Activated CD4-positive, alpha-beta memory T cell treated with anti-CD3 and anti-CD28 coated beads, Interleukin-2, amount 10 ng/mL, durations not matched to agents 7 days and 5 days (primary cell): Measurements from ENCODE around the gene AGA. TPM values are rescaled to one million over a fixed set of nuclear protein-coding genes. Genes with fewer than 3 reads are reported as not detected.

Source experiments
- CTCF ChIA-PET: fragments of 350-600 bp; sonication (Branson Sonifier 250); formaldehyde crosslinking; loops from one replicate; lab custom pipeline; 2021; ENCODE audit warnings: antibody characterized with exemption, inconsistent platforms; lab: Charles Lee
- POLR2A ChIA-PET: fragments of 350-600 bp; sonication (Branson Sonifier 250); formaldehyde crosslinking; loops from one replicate; lab custom pipeline; 2021; ENCODE audit warnings: antibody characterized with exemption; lab: Charles Lee
- DNase-seq: peaks from one replicate; pipeline ENCODE4 v3.0.0-alpha.2; 2020
- H3K27ac Mint-ChIP-seq: one replicate; pipeline ENCODE4 v1.8.0; 2021; ENCODE audit warnings: mild to moderate bottlenecking, mixed read lengths
- H3K27me3 Mint-ChIP-seq: one replicate; pipeline ENCODE4 v1.8.0; 2021; ENCODE audit warnings: mixed read lengths
- H3K36me3 Mint-ChIP-seq: one replicate; pipeline ENCODE4 v1.8.0; 2021; ENCODE audit warnings: low read depth, mixed read lengths
- H3K4me1 Mint-ChIP-seq: one replicate; pipeline ENCODE4 v1.8.0; 2021; ENCODE audit warnings: mixed read lengths
- H3K4me3 Mint-ChIP-seq: one replicate; pipeline ENCODE4 v1.8.0; 2021; ENCODE audit warnings: mild to moderate bottlenecking, mixed read lengths
- H3K9me3 Mint-ChIP-seq: one replicate; pipeline ENCODE4 v1.8.0; 2021; ENCODE audit warnings: mixed read lengths
- total RNA-seq, 2 experiments: library from RNA; stranded (reverse); gene quantifications; one replicate each; pipeline ENCODE4 v1.2.3, GENCODE V29; 2021

Gene AGA
- total RNA-seq, 2 experiments from 2014 or later, result 21.5 to 23.6 TPM

DNA sequence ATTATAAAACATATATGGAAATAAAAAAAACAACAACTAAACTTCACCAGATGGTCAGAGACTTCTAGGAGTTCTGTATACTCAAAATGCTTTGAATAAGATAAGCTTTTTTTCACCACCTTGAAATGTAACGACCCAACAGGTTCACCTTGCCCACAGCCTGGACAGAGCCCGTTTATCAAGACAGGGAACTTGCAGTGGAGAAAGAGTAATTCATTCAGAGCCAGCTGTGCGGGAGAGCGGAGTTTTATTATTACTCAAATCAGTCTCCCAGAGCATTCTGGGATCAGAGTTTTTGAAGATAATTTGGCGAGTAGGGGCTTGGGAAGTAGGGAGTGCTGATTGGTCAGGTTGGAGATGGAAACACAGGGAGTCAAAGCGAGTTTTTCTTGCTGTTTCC, 38.5 kb downstream of the AGA start:
- no peak overlapping the region for H3K4me3 Mint-ChIP-seq
- H3K4me1 Mint-ChIP-seq, result peaks cover 49% of the 10 kb centered on the region
- POLR2A ChIA-PET, result interaction anchor here (1.2 to 5.7 kb wide), 2 partner anchors 38 to 94 kb away, joined by 5 to 32 read pairs; partner anchors contain the start of genes AGA and NEIL3
- peaks cover 9% of the 10 kb centered on the region for H3K36me3 Mint-ChIP-seq
- peaks cover 4% of the 10 kb centered on the region for H3K9me3 Mint-ChIP-seq
- H3K27ac Mint-ChIP-seq, result no peak overlapping the region
- H3K27me3 Mint-ChIP-seq, result peaks cover 12% of the 10 kb centered on the region
- CTCF ChIA-PET, result interaction anchor here (0.7 to 1.3 kb wide), 2 partner anchors 37 to 38 kb away, joined by 3 to 4 read pairs; partner anchors contain the start of gene AGA
- no peak for DNase-seq

- CTCF ChIA-PET, result no interaction called here
These were observed 40.5 kb downstream of the AGA start for GRCh38 chr4:177401658-177402273.

GRCh38 chr4:177400030-177400429, 42.2 kb downstream of the AGA start:
- Mint-ChIP-seq H3K27me3 (peaks cover 9% of the 10 kb centered on the region), H3K27ac (peak overlapping the region; percentile 71), H3K36me3 (peaks cover 11% of the 10 kb centered on the region), H3K9me3 (no peaks in the 10 kb centered on the region), H3K4me1 (peaks cover 46% of the 10 kb centered on the region), H3K4me3 (no peak overlapping the region)
- POLR2A ChIA-PET, result interaction anchor here (1.0 to 1.1 kb wide), 2 partner anchors 41 to 42 kb away, joined by 3 to 4 read pairs; partner anchors contain the start of gene AGA
- CTCF ChIA-PET, result no interaction called here
- no peak for DNase-seq

More at GRCh38 chr4:177401658-177402273, 40.5 kb downstream of the AGA start:
- Mint-ChIP-seq H3K36me3 (peaks cover 11% of the 10 kb centered on the region), H3K4me1 (peaks cover 49% of the 10 kb centered on the region), H3K27ac (peak overlapping the region; percentile 82), H3K4me3 (peak overlapping the region; percentile 31), H3K27me3 (peaks cover 12% of the 10 kb centered on the region), H3K9me3 (no peaks in the 10 kb centered on the region)
- no peak for DNase-seq
- POLR2A ChIA-PET, result interaction anchor here (1.4 to 5.7 kb wide), 3 partner anchors 10 to 40 kb away, joined by 3 to 32 read pairs (median 3); partner anchors contain the start of gene AGA

GRCh38 chr4:177396352-177396751, 45.9 kb downstream of the AGA start:
- CTCF ChIA-PET, result no interaction called here
- POLR2A ChIA-PET, result interaction anchor here (1.3 kb wide), 1 partner anchor 46 kb away, joined by 4 read pairs; the partner anchor contains the start of gene AGA
- Mint-ChIP-seq H3K4me3 (no peak overlapping the region), H3K36me3 (peaks cover 7% of the 10 kb centered on the region), H3K27ac (no peak overlapping the region), H3K4me1 (peaks cover 36% of the 10 kb centered on the region), H3K27me3 (peaks cover 4% of the 10 kb centered on the region), H3K9me3 (no peaks in the 10 kb centered on the region)
- no peak for DNase-seq

GRCh38 chr4:177393236-177393635, 49.0 kb downstream of the AGA start:
- ChIA-PET CTCF (interaction anchor here (1.0 to 2.2 kb wide), 3 partner anchors 19 to 48 kb away, joined by 3 to 6 read pairs (median 4); partner anchors contain the start of gene AGA), POLR2A (interaction anchor here (1.8 to 2.5 kb wide), 2 partner anchors 49 to 83 kb away, joined by 5 to 23 read pairs; partner anchors contain the start of genes AGA and NEIL3)
- DNase-seq, result peak; percentile 50
- H3K4me3 Mint-ChIP-seq, result no peak overlapping the region
- H3K27ac Mint-ChIP-seq, result peak overlapping the region; percentile 60
- peaks cover 20% of the 10 kb centered on the region for H3K4me1 Mint-ChIP-seq
- peaks cover 9% of the 10 kb centered on the region for H3K27me3 Mint-ChIP-seq
- H3K36me3 Mint-ChIP-seq, result no peaks in the 10 kb centered on the region
- H3K9me3 Mint-ChIP-seq, result no peaks in the 10 kb centered on the region

DNA sequence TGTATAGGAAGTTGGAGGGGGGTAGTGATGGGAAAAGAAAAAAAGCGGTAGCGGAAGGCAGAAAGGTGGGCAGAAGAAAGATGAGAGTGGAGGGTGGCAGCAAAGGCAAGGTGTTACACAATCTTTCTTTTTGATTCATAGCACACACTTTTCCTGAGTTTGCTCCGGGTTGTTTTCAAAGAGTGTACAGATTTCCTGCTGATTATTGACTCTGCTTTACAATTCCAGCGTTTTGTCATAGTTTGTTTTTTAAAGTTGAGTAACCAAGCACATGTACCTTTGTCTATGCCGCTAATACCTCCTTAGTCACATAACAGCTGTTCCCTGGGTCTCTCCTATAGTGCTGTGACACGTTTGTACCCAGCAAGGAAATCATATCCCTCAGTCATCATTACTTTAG, 50.3 kb downstream of the AGA start:
- Mint-ChIP-seq H3K27ac (no peak overlapping the region), H3K27me3 (peaks cover 9% of the 10 kb centered on the region), H3K4me3 (no peak overlapping the region), H3K4me1 (peaks cover 20% of the 10 kb centered on the region), H3K36me3 (no peaks in the 10 kb centered on the region), H3K9me3 (no peaks in the 10 kb centered on the region)
- ChIA-PET POLR2A (interaction anchor here (0.8 to 1.8 kb wide), 3 partner anchors 10 to 82 kb away, joined by 3 to 5 read pairs (median 5); partner anchors contain the start of genes AGA and NEIL3), CTCF (no interaction called here)
- no peak for DNase-seq

- no peak overlapping the region for H3K27ac Mint-ChIP-seq
- no peak for DNase-seq
- ChIA-PET CTCF (interaction anchor here (0.9 kb wide), 1 partner anchor 141 kb away, joined by 4 read pairs; no protein-coding TSS in a partner anchor), POLR2A (interaction anchor here (0.8 to 1.7 kb wide), 2 partner anchors 11 to 51 kb away, joined by 3 to 5 read pairs; partner anchors contain the start of gene AGA)
- peaks cover 20% of the 10 kb centered on the region for H3K4me1 Mint-ChIP-seq
- no peaks in the 10 kb centered on the region for H3K36me3 Mint-ChIP-seq
- no peak overlapping the region for H3K4me3 Mint-ChIP-seq
- no peaks in the 10 kb centered on the region for H3K9me3 Mint-ChIP-seq
- H3K27me3 Mint-ChIP-seq, result peaks cover 9% of the 10 kb centered on the region
These were observed 51.0 kb downstream of the AGA start for GRCh38 chr4:177391287-177391686.

GRCh38 chr4:177386278-177386815, 55.9 kb downstream of the AGA start:
- CTCF ChIA-PET, result no interaction called here
- H3K27ac Mint-ChIP-seq, result no peak overlapping the region
- POLR2A ChIA-PET, result interaction anchor here (1.1 kb wide), 1 partner anchor 55 kb away, joined by 3 read pairs; no protein-coding TSS in a partner anchor
- no peak for DNase-seq
- H3K27me3 Mint-ChIP-seq, result peaks cover 14% of the 10 kb centered on the region
- no peaks in the 10 kb centered on the region for H3K9me3 Mint-ChIP-seq
- peaks cover 2% of the 10 kb centered on the region for H3K4me1 Mint-ChIP-seq
- H3K4me3 Mint-ChIP-seq, result no peak overlapping the region
- no peaks in the 10 kb centered on the region for H3K36me3 Mint-ChIP-seq

- CTCF ChIA-PET, result interaction anchor here (0.6 kb wide), 1 partner anchor 157 kb away, joined by 3 read pairs; no protein-coding TSS in a partner anchor
- peaks cover 9% of the 10 kb centered on the region for H3K27me3 Mint-ChIP-seq
- H3K27ac Mint-ChIP-seq, result no peak overlapping the region
- no peak overlapping the region for H3K4me3 Mint-ChIP-seq
- peaks cover 2% of the 10 kb centered on the region for H3K4me1 Mint-ChIP-seq
- DNase-seq, result no peak
- POLR2A ChIA-PET, result interaction anchor here (1.1 kb wide), 1 partner anchor 55 kb away, joined by 3 read pairs; no protein-coding TSS in a partner anchor
- H3K9me3 Mint-ChIP-seq, result no peaks in the 10 kb centered on the region
- H3K36me3 Mint-ChIP-seq, result no peaks in the 10 kb centered on the region
These were observed 56.5 kb downstream of the AGA start for GRCh38 chr4:177385576-177386277.

- DNase-seq, result no peak
- no peaks in the 10 kb centered on the region for H3K4me1 Mint-ChIP-seq
- H3K36me3 Mint-ChIP-seq, result no peaks in the 10 kb centered on the region
- POLR2A ChIA-PET, result no interaction called here
- no peak overlapping the region for H3K27ac Mint-ChIP-seq
- peaks cover 10% of the 10 kb centered on the region for H3K27me3 Mint-ChIP-seq
- no peak overlapping the region for H3K4me3 Mint-ChIP-seq
- no peaks in the 10 kb centered on the region for H3K9me3 Mint-ChIP-seq
- CTCF ChIA-PET, result no interaction called here
These were observed 57.3 kb downstream of the AGA start for GRCh38 chr4:177384856-177385397.

DNA sequence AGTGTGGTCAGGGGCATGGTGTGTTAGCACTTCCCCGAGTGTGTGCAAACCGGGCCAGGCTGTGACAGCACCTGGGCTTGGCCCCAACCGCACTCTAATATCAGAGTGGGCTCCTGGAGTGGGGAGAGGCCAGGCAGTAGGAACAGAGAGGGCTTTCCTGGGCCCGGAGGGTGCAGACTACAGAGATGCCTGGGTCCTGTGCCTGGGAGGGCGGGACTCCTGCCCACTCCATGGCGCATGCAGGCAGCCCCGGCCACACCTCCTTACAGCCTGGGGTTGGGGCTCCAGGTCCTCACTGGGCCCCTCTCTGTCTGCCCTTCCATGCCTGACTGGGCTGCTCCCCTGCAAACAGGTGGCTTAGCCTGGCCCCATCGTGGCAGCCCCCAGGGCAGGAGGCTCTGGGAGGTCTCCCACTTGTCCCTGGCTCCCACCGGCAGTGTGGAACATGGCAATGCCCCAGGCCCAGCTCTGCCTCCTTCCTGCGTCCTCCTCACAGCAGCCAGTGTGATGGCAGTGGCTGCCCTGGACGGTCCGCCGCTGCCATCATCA, 60.4 kb downstream of the AGA start:
- Mint-ChIP-seq H3K27ac (no peak overlapping the region), H3K4me3 (no peak overlapping the region), H3K36me3 (no peaks in the 10 kb centered on the region), H3K9me3 (no peaks in the 10 kb centered on the region), H3K27me3 (peaks cover 24% of the 10 kb centered on the region), H3K4me1 (no peaks in the 10 kb centered on the region)
- no peak for DNase-seq
- POLR2A ChIA-PET, result interaction anchor here (1.0 to 2.3 kb wide), 2 partner anchors 9 to 60 kb away, joined by 3 to 7 read pairs; partner anchors contain the start of gene AGA
- CTCF ChIA-PET, result interaction anchor here (0.7 kb wide), 1 partner anchor 1506 kb away, joined by 3 read pairs; no protein-coding TSS in a partner anchor
